MM.1S (cell line): Measurements from ENCODE around the gene HMOX2.

Source experiments
- EZH2 ChIP-seq: fragments of 300-600 bp; sonication (generic); optimal IDR thresholded peaks from 2 replicates; pipeline ENCODE3; 2017; ENCODE audit warnings: low read depth, mild to moderate bottlenecking, antibody characterized with exemption, low read length, mixed read lengths
- EZH2phosphoT487 ChIP-seq: fragments of 300-600 bp; sonication (generic); IDR thresholded peaks from 2 replicates; pipeline ENCODE4 v1.6.1; 2018; ENCODE audit warnings: antibody characterized with exemption, low read length
- TF ChIP-seq, protein P1 (sequence below): fragments of 300-600 bp; sonication (generic); IDR thresholded peaks from 2 replicates; pipeline ENCODE4 v1.5.1; 2016; ENCODE audit warnings: antibody characterized with exemption, low read length, mixed read lengths

DNA sequence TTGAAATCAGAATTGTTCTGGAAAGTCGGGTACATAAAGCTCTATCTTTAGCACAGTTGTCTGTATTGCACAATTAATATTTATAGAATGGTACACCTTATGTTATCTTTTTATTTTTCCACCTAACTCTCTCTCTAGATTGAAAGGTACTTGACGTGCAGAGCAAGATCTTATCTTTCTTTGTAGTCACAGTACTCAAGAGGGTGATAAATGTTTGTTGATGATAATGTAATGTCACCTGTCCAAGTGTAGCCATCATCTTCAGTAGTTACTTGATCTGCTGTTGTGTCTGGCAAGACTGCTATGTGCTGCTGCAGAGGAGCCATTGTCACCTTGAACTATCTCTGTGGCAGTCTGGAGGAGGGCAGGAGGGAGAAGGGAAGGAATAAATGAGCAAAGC, 5.3 kb downstream of the HMOX2 start:
- TF ChIP-seq, protein P1, sequence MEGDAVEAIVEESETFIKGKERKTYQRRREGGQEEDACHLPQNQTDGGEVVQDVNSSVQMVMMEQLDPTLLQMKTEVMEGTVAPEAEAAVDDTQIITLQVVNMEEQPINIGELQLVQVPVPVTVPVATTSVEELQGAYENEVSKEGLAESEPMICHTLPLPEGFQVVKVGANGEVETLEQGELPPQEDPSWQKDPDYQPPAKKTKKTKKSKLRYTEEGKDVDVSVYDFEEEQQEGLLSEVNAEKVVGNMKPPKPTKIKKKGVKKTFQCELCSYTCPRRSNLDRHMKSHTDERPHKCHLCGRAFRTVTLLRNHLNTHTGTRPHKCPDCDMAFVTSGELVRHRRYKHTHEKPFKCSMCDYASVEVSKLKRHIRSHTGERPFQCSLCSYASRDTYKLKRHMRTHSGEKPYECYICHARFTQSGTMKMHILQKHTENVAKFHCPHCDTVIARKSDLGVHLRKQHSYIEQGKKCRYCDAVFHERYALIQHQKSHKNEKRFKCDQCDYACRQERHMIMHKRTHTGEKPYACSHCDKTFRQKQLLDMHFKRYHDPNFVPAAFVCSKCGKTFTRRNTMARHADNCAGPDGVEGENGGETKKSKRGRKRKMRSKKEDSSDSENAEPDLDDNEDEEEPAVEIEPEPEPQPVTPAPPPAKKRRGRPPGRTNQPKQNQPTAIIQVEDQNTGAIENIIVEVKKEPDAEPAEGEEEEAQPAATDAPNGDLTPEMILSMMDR: no peak
- TF ChIP-seq EZH2 (no peak), EZH2phosphoT487 (no peak)
